Measurements from ENCODE around the gene PIH1D2. TPM values are rescaled to one million over a fixed set of nuclear protein-coding genes. Genes with fewer than 3 reads are reported as not detected.

The PIH1D2 gene
- total RNA-seq (2021; ENCODE audit: unreplicated experiment) (1.6 TPM), Bru-seq, nascent RNA (percentile 44 among the genes with signal in this experiment), BruChase-seq, experiment 1, labeled RNA remaining after a 6-hour chase (percentile 40 among the genes with signal in this experiment), BruChase-seq, experiment 2, labeled RNA remaining after a 2-hour chase (percentile 38 among the genes with signal in this experiment)
- polyA plus RNA-seq (2012): 0.55 and 0.72 TPM in 2 replicates
- long read RNA-seq, partial matches to known transcripts: 1 of 1 reads
- long read RNA-seq, other reads (novel, unspliced or antisense): 0 of 1 reads

DNA sequence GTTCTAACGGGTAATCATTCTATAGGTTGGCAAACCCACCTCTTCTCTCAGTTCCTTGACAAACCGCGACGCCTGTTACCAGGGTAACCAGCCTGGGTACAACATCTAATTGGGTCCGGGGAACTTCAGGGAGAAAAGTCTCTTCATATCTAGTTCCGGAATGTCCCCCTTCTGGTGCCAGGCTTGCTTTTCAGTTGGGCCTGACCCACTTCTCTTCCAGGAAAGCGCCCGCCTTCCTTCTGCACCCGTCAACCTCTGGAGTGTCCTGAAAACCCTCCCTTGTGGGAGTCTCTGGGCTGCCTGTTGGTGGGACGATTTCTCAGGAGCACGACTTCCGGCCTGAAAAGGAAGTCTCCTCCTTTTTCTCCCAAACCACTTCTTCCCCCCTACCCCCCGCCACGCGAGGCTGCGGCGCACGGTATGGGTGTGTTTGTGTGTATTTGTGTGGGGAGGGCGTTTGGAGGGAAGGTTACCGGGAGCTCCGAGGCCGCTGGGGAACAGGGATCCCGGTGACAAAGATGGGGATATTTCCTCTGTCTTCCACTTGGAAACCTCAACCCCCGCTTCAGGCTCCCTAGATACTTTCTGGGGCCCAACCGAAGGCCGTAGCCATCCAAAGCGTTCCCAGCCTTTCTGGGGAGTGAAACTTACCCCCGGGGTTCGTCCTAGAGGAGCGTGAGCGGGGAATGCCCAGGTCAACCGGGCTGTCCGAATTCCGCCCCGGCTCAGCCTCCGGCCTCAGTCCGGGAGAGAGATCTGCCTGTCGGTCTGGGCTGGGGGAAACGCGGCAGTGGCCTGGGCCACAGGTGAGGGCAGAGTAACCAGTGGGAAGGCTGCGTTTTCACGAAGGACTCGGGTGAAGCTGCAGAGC, at the start of gene PIH1D2, which contains the start of gene NKAPD1:
PIH1D2 (minus strand) TSS at position 77 of the 871 bp plus-strand sequence. CDS start 843 bp downstream, outside the sequence.
NKAPD1 (plus strand) TSS at position 359 of the 871 bp plus-strand sequence. CDS start 1,276 bp downstream, outside the sequence.
- TF ChIP-seq ZNF274 (IDR thresholded peaks at IDR 0.05; ENCODE audit: low read depth, low read length): no peak
- 0 out of 2 replicates have a peak, but pooled peaks have one; percentile 8 for TF ChIP-seq CEBPB (IDR thresholded peaks at IDR 0.05; ENCODE audit: low read depth)
- TF ChIP-seq, protein P1, sequence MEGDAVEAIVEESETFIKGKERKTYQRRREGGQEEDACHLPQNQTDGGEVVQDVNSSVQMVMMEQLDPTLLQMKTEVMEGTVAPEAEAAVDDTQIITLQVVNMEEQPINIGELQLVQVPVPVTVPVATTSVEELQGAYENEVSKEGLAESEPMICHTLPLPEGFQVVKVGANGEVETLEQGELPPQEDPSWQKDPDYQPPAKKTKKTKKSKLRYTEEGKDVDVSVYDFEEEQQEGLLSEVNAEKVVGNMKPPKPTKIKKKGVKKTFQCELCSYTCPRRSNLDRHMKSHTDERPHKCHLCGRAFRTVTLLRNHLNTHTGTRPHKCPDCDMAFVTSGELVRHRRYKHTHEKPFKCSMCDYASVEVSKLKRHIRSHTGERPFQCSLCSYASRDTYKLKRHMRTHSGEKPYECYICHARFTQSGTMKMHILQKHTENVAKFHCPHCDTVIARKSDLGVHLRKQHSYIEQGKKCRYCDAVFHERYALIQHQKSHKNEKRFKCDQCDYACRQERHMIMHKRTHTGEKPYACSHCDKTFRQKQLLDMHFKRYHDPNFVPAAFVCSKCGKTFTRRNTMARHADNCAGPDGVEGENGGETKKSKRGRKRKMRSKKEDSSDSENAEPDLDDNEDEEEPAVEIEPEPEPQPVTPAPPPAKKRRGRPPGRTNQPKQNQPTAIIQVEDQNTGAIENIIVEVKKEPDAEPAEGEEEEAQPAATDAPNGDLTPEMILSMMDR (IDR thresholded peaks at IDR 0.05 in 2 of 3, conservative IDR thresholded peaks at IDR 0.05 in 1 of 3; ENCODE audit: borderline replicate concordance in 1 of 3, insufficient read depth in 1 of 3, low read depth in 2 of 3, low read length in 2 of 3): 0 out of 6 replicates have a peak, but pooled peaks of 1 of the 3 experiments have one; percentile 9
- TF ChIP-seq ZFX (IDR thresholded peaks at IDR 0.05): peak; percentile 68
- peak; percentile 61 for TF ChIP-seq POLR2A (IDR thresholded peaks at IDR 0.05; ENCODE audit: borderline replicate concordance, extremely low read depth, insufficient read depth, insufficient read length)
- peak; percentile 73; the same call in 1 of the 2 replicates for TF ChIP-seq CBX3 (IDR thresholded peaks at IDR 0.05; ENCODE audit: low read depth)
- peak; percentile 9 for TF ChIP-seq YY1 (IDR thresholded peaks at IDR 0.05; ENCODE audit: extremely low read depth, insufficient replicate concordance, low read depth, low read length)
- no peak for TF ChIP-seq TCF7L2 (IDR thresholded peaks at IDR 0.05; ENCODE audit: borderline replicate concordance, extremely low read depth, insufficient read depth, insufficient read length)
- TF ChIP-seq, protein P2, sequence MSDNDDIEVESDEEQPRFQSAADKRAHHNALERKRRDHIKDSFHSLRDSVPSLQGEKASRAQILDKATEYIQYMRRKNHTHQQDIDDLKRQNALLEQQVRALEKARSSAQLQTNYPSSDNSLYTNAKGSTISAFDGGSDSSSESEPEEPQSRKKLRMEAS (IDR thresholded peaks at IDR 0.05): peak; percentile 81
- peak; percentile 48 for TF ChIP-seq SP1 (IDR thresholded peaks at IDR 0.05; ENCODE audit: low read depth)
- no peak for TF ChIP-seq FOSL1 (IDR thresholded peaks at IDR 0.05; ENCODE audit: low read depth)
- peak; percentile 77 for TF ChIP-seq SRF (IDR thresholded peaks at IDR 0.05; ENCODE audit: low read depth)
- peak; percentile 76 for TF ChIP-seq POLR2AphosphoS5 (IDR thresholded peaks at IDR 0.05; ENCODE audit: low read depth, low read length)
- peak; percentile 79 for TF ChIP-seq SIN3A (IDR thresholded peaks at IDR 0.05; ENCODE audit: low read depth)
- TF ChIP-seq EZH2phosphoT487 (IDR thresholded peaks at IDR 0.05; ENCODE audit: borderline replicate concordance): no peak
- TF ChIP-seq EGR1 (IDR thresholded peaks at IDR 0.05; ENCODE audit: low read depth): peak; percentile 60
- TF ChIP-seq ELF1 (IDR thresholded peaks at IDR 0.05; ENCODE audit: borderline replicate concordance, low read depth): peak; percentile 41; the same call in 1 of the 2 replicates
- intact Hi-C loops (cut with micrococcal nuclease): loop anchor here (1.0 kb wide), 2 partner anchors 12 to 49 kb away; partner anchors contain the start of genes DLAT, SDHD and TIMM8B
- H3K9ac ChIP-seq (ENCODE audit: low read length): peak within 1 kb of the TSS; percentile 89
- peak; percentile 83 for DNase-seq (ENCODE audit: low read depth, low spot score)
- ATAC-seq: peak; percentile 88
- no peaks in the 10 kb centered on the region for H3K27me3 ChIP-seq (ENCODE audit: insufficient read depth, low read length)
- H2AFZ ChIP-seq (ENCODE audit: low read depth, low read length, poor library complexity, severe bottlenecking): peak within 1 kb of the TSS; percentile 88
- H3K36me3 ChIP-seq (ENCODE audit: control insufficient read depth in 1 of 2, insufficient read depth in 2 of 2, low read length in 2 of 2): peaks cover 22 to 24% of the 10 kb centered on the region in 2 experiments; a peak in 3 of 4 replicates
- peaks cover 33% of the 10 kb centered on the region for H3K79me2 ChIP-seq (ENCODE audit: insufficient read depth, low read length)
- H3K4me1 ChIP-seq (ENCODE audit: control insufficient read depth in 1 of 2, insufficient read depth in 2 of 2, low read length in 2 of 2): peaks cover 0 to 14% of the 10 kb centered on the region in 2 experiments; a peak in 3 of 4 replicates
- H3K9me3 ChIP-seq (ENCODE audit: control insufficient read depth in 1 of 2, insufficient read depth in 1 of 2, low read depth in 1 of 2, low read length in 2 of 2): no peaks in the 10 kb centered on the region
- TSS peak; percentile 53 for BruUV-seq (replicated peaks)
- no peaks in the 10 kb centered on the region for H3K9me2 ChIP-seq (ENCODE audit: insufficient read depth)
- no peaks in the 10 kb centered on the region for H4K20me1 ChIP-seq (ENCODE audit: insufficient read depth)
- H3K27ac ChIP-seq (ENCODE audit: low read depth, low read length): peak within 1 kb of the TSS; percentile 69
- CTCF ChIA-PET: no interaction called here
- RAD21 ChIA-PET (ENCODE audit: low non-redundant PET in 1 of 2, low total read pairs in 2 of 2, uncharacterized antibody in 2 of 2, unreplicated experiment in 2 of 2): no interaction called here
- H3K4me3 ChIP-seq (replicated peaks in 1 of 2; ENCODE audit: low read depth in 1 of 2, low read length in 2 of 2): peak within 1 kb of the TSS; percentile 83 to 98
- POLR2A ChIA-PET: no interaction called here
- peak within 1 kb of the TSS; percentile 71 for H3K4me2 ChIP-seq (ENCODE audit: low read length)
